HG03060 (cell line): Measurements from ENCODE around the gene IGF1R.
"Not testable (repeated sequence)": the region's sequence is repeated elsewhere in the genome, so short reads cannot be mapped to it uniquely, and the experiment has no call there.

Source experiments
- ATAC-seq: cut with Tn5 transposase; IDR thresholded peaks from one replicate; pipeline ENCODE4 v1.9.1; 2021; ENCODE audit warnings: low read depth, moderate number of reproducible peaks; ENCODE audit not compliant: unreplicated experiment

Gene IGF1R

GRCh38 chr15:98950248-98950647 is 301.9 kb downstream of the IGF1R start:
- no peak for ATAC-seq

GRCh38 chr15:98951004-98951403 is 302.7 kb downstream of the IGF1R start:
- ATAC-seq: no peak

- ATAC-seq: no peak
Measured at GRCh38 chr15:98951493-98952320, 303.4 kb downstream of the IGF1R start.

- peak; percentile 94 for ATAC-seq
Measured at GRCh38 chr15:98952381-98952803, 304.1 kb downstream of the IGF1R start.

DNA sequence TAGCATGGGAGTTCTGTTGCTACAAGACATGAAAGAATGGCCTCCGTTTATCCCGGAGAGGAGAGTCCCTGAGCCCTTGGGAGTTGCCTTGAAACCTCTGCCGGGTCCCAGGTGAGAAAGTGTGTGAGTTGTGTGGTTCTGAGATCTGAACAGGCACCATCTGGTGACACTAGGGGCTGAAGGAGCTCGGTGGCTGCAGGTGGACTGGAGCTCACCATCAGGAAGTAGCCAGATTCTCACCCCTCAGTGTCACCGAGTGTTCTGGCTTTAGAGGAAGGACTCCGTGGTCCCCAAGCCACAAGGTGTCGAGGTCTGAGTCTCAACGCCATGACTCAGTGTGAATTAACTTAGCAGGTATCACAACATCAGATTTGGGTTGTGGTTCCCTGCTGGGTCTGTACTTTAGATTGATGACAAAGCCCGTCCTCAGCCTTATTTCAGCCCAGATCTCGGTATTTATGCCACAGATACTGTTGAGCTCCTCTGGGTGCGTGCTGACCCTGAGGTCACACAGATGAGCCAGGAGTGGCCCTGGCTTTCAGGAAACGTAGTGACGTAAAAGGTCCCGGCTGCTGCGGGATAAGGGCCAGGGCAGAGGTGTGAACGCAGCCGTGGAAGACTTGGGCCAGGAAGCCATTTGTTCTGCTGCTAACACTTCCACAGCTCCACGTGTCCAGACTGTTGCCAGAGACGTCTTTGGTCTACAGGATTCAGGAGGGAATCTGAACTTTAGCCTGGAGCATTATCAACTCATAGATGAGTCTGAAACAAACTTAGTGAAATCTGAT is 304.9 kb downstream of the IGF1R start:
- peak; percentile 32 for ATAC-seq

GRCh38 chr15:98953968-98954367 is 305.6 kb downstream of the IGF1R start:
- ATAC-seq: no peak

DNA sequence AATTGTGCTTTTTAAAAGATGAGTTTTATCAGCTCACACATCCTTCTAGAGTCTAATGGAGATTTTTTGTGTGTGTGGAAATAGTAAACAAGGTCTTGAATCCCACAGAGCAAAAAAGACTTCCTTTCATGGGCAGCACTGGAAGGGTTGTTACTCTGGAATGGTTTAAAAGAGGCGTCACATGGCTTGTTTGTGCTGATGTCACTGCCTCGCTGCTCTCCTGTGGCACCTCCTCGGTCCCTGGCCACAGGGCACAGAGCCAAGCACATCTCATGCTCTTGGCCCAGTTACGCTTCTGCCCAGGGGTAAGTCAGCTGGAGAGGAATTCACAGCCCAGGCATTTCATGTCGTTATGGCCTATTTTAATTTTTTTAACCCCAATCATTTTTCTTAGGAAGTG is 306.1 kb downstream of the IGF1R start:
- no peak for ATAC-seq

DNA sequence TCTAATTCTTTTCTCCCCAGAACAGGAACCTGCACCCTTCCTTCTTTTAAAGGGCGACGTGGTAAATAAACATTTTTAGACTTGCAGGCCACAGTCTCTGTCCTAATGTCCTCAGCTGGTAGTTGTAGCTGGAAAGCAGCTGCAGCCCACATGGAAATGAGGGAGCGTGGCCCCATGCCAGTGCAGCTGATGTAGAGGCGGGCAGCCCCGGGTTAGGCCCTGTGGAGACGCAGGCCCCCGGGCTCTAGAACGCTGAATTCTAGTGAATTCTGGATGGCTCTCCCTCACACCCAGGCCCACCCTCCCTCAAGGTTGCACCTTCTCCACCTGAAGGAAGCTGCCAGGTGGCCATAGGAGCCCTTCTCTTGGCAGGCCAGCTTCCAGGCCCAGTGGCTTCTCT is 307.0 kb downstream of the IGF1R start:
- ATAC-seq: no peak

- ATAC-seq: no peak
Measured at GRCh38 chr15:98955961-98956723, 307.8 kb downstream of the IGF1R start.

DNA sequence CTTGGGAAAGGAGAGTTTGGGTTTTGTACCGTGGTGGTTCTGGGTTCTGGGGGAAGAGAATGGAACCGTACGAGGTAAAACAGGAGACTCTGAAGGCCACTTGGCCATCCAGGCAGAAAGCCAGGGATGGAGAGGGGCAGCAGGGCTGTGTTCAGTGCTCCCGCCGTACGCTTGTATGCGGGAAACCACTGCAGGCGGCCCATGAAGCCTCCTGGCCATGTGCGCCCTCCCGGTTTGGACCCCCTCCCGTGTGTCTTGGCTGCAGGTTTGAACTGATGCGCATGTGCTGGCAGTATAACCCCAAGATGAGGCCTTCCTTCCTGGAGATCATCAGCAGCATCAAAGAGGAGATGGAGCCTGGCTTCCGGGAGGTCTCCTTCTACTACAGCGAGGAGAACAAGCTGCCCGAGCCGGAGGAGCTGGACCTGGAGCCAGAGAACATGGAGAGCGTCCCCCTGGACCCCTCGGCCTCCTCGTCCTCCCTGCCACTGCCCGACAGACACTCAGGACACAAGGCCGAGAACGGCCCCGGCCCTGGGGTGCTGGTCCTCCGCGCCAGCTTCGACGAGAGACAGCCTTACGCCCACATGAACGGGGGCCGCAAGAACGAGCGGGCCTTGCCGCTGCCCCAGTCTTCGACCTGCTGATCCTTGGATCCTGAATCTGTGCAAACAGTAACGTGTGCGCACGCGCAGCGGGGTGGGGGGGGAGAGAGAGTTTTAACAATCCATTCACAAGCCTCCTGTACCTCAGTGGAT is 308.6 kb downstream of the IGF1R start:
- no peak for ATAC-seq

- ATAC-seq: no peak
Measured at GRCh38 chr15:98957655-98958054, 309.3 kb downstream of the IGF1R start.

- ATAC-seq: no peak
Measured at GRCh38 chr15:98958076-98958475, 309.7 kb downstream of the IGF1R start.

DNA sequence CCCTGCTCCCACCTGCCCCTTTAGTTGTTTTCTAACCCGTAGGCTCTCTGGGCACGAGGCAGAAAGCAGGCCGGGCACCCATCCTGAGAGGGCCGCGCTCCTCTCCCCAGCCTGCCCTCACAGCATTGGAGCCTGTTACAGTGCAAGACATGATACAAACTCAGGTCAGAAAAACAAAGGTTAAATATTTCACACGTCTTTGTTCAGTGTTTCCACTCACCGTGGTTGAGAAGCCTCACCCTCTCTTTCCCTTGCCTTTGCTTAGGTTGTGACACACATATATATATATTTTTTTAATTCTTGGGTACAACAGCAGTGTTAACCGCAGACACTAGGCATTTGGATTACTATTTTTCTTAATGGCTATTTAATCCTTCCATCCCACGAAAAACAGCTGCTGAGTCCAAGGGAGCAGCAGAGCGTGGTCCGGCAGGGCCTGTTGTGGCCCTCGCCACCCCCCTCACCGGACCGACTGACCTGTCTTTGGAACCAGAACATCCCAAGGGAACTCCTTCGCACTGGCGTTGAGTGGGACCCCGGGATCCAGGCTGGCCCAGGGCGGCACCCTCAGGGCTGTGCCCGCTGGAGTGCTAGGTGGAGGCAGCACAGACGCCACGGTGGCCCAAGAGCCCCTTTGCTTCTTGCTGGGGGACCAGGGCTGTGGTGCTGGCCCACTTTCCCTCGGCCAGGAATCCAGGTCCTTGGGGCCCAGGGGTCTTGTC is 310.7 kb downstream of the IGF1R start:
- ATAC-seq: no peak

GRCh38 chr15:98959640-98960007 is 311.3 kb downstream of the IGF1R start:
- ATAC-seq: no peak

DNA sequence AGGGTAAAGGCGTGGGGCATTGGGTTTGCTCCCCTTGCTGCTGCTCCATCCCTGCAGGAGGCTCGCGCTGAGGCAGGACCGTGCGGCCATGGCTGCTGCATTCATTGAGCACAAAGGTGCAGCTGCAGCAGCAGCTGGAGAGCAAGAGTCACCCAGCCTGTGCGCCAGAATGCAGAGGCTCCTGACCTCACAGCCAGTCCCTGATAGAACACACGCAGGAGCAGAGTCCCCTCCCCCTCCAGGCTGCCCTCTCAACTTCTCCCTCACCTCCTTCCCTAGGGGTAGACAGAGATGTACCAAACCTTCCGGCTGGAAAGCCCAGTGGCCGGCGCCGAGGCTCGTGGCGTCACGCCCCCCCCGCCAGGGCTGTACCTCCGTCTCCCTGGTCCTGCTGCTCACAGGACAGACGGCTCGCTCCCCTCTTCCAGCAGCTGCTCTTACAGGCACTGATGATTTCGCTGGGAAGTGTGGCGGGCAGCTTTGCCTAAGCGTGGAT is 312.3 kb downstream of the IGF1R start:
- no peak for ATAC-seq

GRCh38 chr15:98963444-98963843 is 315.1 kb downstream of the IGF1R start:
- ATAC-seq: no peak

GRCh38 chr15:98964466-98965133 is 316.3 kb downstream of the IGF1R start:
- no peak for ATAC-seq

GRCh38 chr15:98965134-98965491 is 316.8 kb downstream of the IGF1R start:
- not testable (repeated sequence) for ATAC-seq

GRCh38 chr15:98965597-98965996 is 317.3 kb downstream of the IGF1R start:
- ATAC-seq: no peak
